SU-DHL-6 (cell line): ENCODE measurements around the gene CYP26B1.

Source experiments
- H2AFZ ChIP-seq: fragments of 200-600 bp; sonication (generic); 2 replicates; pipeline ENCODE4 v1.6.1; 2014; ENCODE audit warnings: low read depth, mild to moderate bottlenecking, moderate library complexity, mixed read lengths, antibody characterized with exemption, low read length; ENCODE audit not compliant: severe bottlenecking
- H3F3A ChIP-seq: fragments of 200-600 bp; shearing (Covaris generic); 2 replicates; pipeline ENCODE4 v1.6.0; 2016; ENCODE audit warnings: antibody characterized with exemption, mild to moderate bottlenecking; ENCODE audit not compliant: insufficient read depth
- H3K27ac ChIP-seq: fragments of 200-600 bp; sonication (generic); 2 replicates; pipeline ENCODE4 v1.5.1; 2016; ENCODE audit warnings: low read depth, mild to moderate bottlenecking, low read length, moderate library complexity, mixed read lengths
- H3K27me3 ChIP-seq: fragments of 200-600 bp; sonication (generic), shearing (Covaris generic); 2 replicates; pipeline ENCODE4 v1.6.0; 2014; ENCODE audit warnings: mild to moderate bottlenecking, low read length
- H3K36me3 ChIP-seq: fragments of 200-600 bp; sonication (generic); 2 replicates; pipeline ENCODE4 v1.6.1; 2014; ENCODE audit warnings: mild to moderate bottlenecking, low read length, mixed read lengths
- H3K4me2 ChIP-seq: fragments of 300-600, 200-600 bp; shearing (Covaris generic), sonication (generic); 2 replicates; pipeline ENCODE4 v1.6.0; 2014; ENCODE audit warnings: low read length, low read depth, mild to moderate bottlenecking; ENCODE audit not compliant: poor library complexity, severe bottlenecking
- H3K4me3 ChIP-seq: fragments of 200-600 bp; sonication (generic); 2 replicates; pipeline ENCODE4 v1.5.1; 2014; ENCODE audit warnings: antibody characterized with exemption, low read length, mild to moderate bottlenecking, mixed read lengths; ENCODE audit not compliant: insufficient read depth, poor library complexity, severe bottlenecking
- H3K79me2 ChIP-seq: fragments of 200-600 bp; sonication (generic); 2 replicates; pipeline ENCODE4 v1.6.1; 2014; ENCODE audit warnings: mild to moderate bottlenecking, low read length, moderate library complexity; ENCODE audit not compliant: insufficient read depth
- H3K9ac ChIP-seq: fragments of 200-600 bp; sonication (generic); 2 replicates; pipeline ENCODE4 v1.7.0; 2014; ENCODE audit warnings: mild to moderate bottlenecking, low read length
- H3K9me2 ChIP-seq: fragments of 200-600 bp; sonication (generic); replicated peaks from 2 replicates; pipeline ENCODE4 v1.6.1; 2014; ENCODE audit warnings: low read length; ENCODE audit not compliant: insufficient read depth
- H3K9me3 ChIP-seq: fragments of 200-600 bp; sonication (generic); 2 replicates; pipeline ENCODE4 v1.6.1; 2014; ENCODE audit warnings: low read length, mixed read lengths; ENCODE audit not compliant: insufficient read depth
- H4K20me1 ChIP-seq: fragments of 200-600 bp; sonication (generic); 2 replicates; pipeline ENCODE4 v1.6.1; 2014; ENCODE audit warnings: low read depth, mild to moderate bottlenecking, antibody characterized with exemption, low read length, moderate library complexity, mixed read lengths
- CTCF ChIP-seq: fragments of 200-600 bp; sonication (generic); IDR thresholded peaks from one replicate; pipeline ENCODE4 v1.5.1; 2017; ENCODE audit warnings: antibody characterized with exemption, mild to moderate bottlenecking, low read length, moderate library complexity; ENCODE audit not compliant: insufficient read depth, poor library complexity, severe bottlenecking
- EZH2phosphoT487 ChIP-seq: fragments of 200-600 bp; sonication (generic), shearing (Covaris generic); conservative IDR thresholded peaks from 2 replicates; pipeline ENCODE4 v1.6.1; 2018; ENCODE audit warnings: mild to moderate bottlenecking, antibody characterized with exemption, low read length, moderate library complexity, mixed read lengths

The CYP26B1 gene

GRCh38 chr2:72141032-72141645 lies 6.5 kb downstream of the CYP26B1 start:
- Histone ChIP-seq H4K20me1 (no peaks in the 10 kb centered on the region), H3K9me3 (no peaks in the 10 kb centered on the region), H3F3A (no peaks in the 10 kb centered on the region), H3K36me3 (no peaks in the 10 kb centered on the region), H3K79me2 (no peaks in the 10 kb centered on the region), H3K27me3 (no peaks in the 10 kb centered on the region), H3K4me2 (no peak overlapping the region), H2AFZ (no peak overlapping the region), H3K9ac (no peak overlapping the region), H3K4me3 (no peak overlapping the region), H3K9me2 (no peaks in the 10 kb centered on the region), H3K27ac (no peak overlapping the region)
- TF ChIP-seq CTCF (no peak), EZH2phosphoT487 (no peak)

GRCh38 chr2:72140621-72140960 lies 7.1 kb downstream of the CYP26B1 start:
- no peak overlapping the region for H2AFZ ChIP-seq
- H3K4me3 ChIP-seq: no peak overlapping the region
- H3K36me3 ChIP-seq: no peaks in the 10 kb centered on the region
- no peaks in the 10 kb centered on the region for H3K9me2 ChIP-seq
- no peak overlapping the region for H3K4me2 ChIP-seq
- no peaks in the 10 kb centered on the region for H3F3A ChIP-seq
- no peak overlapping the region for H3K9ac ChIP-seq
- no peaks in the 10 kb centered on the region for H4K20me1 ChIP-seq
- no peaks in the 10 kb centered on the region for H3K79me2 ChIP-seq
- no peak for TF ChIP-seq CTCF
- no peak for TF ChIP-seq EZH2phosphoT487
- no peak overlapping the region for H3K27ac ChIP-seq
- H3K9me3 ChIP-seq: no peaks in the 10 kb centered on the region
- no peaks in the 10 kb centered on the region for H3K27me3 ChIP-seq

- H4K20me1 ChIP-seq: no peaks in the 10 kb centered on the region
- H2AFZ ChIP-seq: no peak overlapping the region
- TF ChIP-seq EZH2phosphoT487: no peak
- TF ChIP-seq CTCF: no peak
- no peaks in the 10 kb centered on the region for H3F3A ChIP-seq
- no peaks in the 10 kb centered on the region for H3K27me3 ChIP-seq
- no peaks in the 10 kb centered on the region for H3K9me3 ChIP-seq
- H3K4me2 ChIP-seq: no peak overlapping the region
- no peak overlapping the region for H3K9ac ChIP-seq
- H3K9me2 ChIP-seq: no peaks in the 10 kb centered on the region
- H3K36me3 ChIP-seq: no peaks in the 10 kb centered on the region
- H3K79me2 ChIP-seq: no peaks in the 10 kb centered on the region
- H3K4me3 ChIP-seq: no peak overlapping the region
- H3K27ac ChIP-seq: no peak overlapping the region
Measured at GRCh38 chr2:72139874-72140620, 7.6 kb downstream of the CYP26B1 start.
